Fibroblast of lung (primary cell): Measurements from ENCODE around the gene UBAP1.

Experiments
- EZH2 ChIP-seq: IDR thresholded peaks from 2 replicates; pipeline ENCODE4 v1.5.1; 2012; ENCODE audit warnings: low read length, control low read depth, mild to moderate bottlenecking; ENCODE audit errors: missing control alignments
- TF ChIP-seq, protein P1 (sequence below), 2 donors: IDR thresholded peaks in 1 of 2; conservative IDR thresholded peaks in 1 of 2; 1 replicate in 1 of 2; 2 replicates in 1 of 2; pipeline ENCODE4 v1.5.1; 2011 to 2012; ENCODE audit warnings: low read length in 2 of 2, control low read depth in 1 of 2, inconsistent platforms in 1 of 2, low read depth in 1 of 2, mild to moderate bottlenecking in 1 of 2

DNA sequence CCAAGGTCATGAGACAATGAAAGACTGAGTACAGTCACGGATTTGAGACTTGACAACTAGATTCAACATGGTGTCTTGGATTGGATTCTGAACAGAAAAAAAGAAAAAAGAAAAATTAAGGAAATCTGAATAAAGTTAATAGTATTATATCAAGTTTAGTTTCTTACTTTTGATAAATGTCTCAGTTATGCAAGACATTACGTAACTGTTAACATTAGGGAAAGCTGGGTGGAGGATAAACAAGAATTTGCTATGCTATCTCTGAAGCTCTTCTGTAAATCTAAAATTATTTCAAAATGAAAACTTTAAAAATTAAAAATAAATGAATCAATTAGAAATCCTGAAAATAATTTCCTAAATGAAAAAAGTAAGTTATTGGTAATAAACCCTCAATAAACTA lies 38.0 kb upstream of the UBAP1 start:
- TF ChIP-seq, protein P1, sequence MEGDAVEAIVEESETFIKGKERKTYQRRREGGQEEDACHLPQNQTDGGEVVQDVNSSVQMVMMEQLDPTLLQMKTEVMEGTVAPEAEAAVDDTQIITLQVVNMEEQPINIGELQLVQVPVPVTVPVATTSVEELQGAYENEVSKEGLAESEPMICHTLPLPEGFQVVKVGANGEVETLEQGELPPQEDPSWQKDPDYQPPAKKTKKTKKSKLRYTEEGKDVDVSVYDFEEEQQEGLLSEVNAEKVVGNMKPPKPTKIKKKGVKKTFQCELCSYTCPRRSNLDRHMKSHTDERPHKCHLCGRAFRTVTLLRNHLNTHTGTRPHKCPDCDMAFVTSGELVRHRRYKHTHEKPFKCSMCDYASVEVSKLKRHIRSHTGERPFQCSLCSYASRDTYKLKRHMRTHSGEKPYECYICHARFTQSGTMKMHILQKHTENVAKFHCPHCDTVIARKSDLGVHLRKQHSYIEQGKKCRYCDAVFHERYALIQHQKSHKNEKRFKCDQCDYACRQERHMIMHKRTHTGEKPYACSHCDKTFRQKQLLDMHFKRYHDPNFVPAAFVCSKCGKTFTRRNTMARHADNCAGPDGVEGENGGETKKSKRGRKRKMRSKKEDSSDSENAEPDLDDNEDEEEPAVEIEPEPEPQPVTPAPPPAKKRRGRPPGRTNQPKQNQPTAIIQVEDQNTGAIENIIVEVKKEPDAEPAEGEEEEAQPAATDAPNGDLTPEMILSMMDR (conservative IDR thresholded peaks at IDR 0.05 in 1 of 2, IDR thresholded peaks at IDR 0.05 in 1 of 2; ENCODE audit: low read depth in 1 of 2, low read length in 2 of 2), result no peak
- no peak for TF ChIP-seq EZH2
